Stimulated activated CD8-positive, alpha-beta memory T cell treated with anti-CD3 and anti-CD28 coated beads, Interleukin-15, amount 100 ng/mL, for 1 hour (primary cell): Measurements from ENCODE around the gene CCDC33.

Experiments
- DNase-seq: peaks from one replicate; pipeline ENCODE4 v3.0.0-alpha.2; 2020; ENCODE audit warnings: low read depth

The CCDC33 gene

DNA sequence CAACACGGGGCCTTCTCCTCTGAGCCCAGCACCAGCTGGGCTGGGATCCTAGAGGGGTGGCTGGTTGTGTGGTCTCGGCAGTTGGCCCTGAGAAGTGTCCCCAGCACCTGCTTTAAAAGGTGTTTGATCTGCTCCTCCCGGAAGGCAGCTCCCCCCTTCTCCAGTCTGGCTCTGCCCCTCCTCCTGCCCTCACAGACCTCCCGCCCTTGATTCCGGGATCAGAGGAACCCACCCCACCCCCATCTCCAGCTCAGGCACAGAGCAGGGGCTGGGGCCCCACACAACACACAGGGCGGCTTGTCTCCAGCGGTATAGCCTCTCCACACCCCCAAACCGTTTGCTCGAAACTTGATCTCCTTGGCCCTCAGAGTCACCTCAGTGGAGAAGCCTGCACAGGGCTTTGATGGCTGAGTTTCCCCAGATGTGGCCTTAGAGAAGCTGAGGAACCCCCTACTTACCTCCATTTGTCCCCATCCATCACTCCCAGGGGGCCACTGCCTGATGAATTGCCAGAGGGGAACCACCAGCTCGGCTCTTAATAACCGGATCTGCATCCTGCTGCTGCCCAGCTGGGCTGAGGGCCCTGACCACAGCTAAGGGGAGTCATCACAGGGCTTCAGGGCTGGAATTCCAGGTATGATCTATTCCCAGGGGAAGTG lies 27.1 kb upstream of the CCDC33 start:
- no peak for DNase-seq

DNA sequence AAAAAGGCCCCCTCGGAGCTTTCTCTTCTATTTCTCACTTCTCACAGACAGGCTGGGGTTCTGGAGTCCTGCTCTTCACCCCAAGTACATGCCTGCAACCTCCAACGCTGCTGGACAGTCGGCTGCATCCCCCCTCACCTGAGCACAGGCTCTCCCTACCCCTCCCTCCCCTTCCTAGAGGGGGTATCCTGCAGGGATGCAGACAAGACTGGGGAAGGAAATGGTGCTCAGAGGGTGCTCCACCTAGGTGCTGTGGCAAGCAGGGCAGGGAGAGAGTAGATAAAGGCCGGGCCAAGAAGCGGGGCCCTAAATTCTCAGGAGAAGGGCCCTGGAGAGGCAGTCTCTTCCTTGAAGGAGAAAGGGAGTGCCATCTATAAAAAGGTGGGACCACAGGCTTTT lies 26.6 kb upstream of the CCDC33 start:
- DNase-seq: no peak

- DNase-seq: no peak
Measured at GRCh38 chr15:74209997-74210671, 26.0 kb upstream of the CCDC33 start.

DNA sequence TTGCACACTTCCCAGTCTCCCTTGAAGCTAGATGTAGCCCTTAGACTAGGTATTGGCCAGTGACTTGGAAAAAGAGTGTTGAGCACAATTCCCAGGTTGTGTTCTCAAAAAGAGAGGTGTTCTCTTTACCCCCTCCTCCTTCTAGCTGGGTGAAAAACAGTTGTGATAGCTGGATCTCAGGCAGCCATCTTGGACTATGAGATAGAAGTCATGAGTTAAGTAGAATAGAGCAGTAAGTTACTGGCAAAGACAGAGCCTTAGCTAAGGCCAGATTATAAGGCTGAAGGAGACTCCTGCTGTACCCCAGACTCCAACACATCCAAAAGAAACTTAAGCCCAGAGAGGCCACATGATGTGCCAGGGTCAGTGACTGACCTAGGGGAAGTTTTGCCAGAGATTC lies 25.4 kb upstream of the CCDC33 start:
- no peak for DNase-seq

DNA sequence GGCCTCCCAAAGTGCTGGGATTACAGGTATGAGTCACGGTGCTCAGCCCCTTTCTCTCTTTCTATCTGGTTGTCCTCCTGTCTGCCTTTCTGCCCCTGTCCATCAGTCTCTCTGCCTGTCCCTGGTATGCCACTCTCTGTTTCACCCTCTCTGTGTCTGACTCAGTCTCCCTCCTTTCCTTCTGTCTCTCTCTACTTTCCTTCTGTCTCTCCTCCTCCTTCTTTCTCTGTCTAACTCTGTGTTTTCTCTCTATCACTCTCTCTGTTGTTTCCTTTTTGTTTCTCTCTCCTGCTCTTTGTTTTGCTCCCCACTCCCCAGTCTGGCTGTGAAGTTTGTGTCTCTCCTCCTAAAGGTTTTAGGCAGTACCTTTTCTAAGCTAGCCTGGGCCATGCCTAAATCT lies 24.5 kb upstream of the CCDC33 start:
- DNase-seq: no peak

- no peak for DNase-seq
Measured at GRCh38 chr15:74212494-74212893, 23.6 kb upstream of the CCDC33 start.

DNA sequence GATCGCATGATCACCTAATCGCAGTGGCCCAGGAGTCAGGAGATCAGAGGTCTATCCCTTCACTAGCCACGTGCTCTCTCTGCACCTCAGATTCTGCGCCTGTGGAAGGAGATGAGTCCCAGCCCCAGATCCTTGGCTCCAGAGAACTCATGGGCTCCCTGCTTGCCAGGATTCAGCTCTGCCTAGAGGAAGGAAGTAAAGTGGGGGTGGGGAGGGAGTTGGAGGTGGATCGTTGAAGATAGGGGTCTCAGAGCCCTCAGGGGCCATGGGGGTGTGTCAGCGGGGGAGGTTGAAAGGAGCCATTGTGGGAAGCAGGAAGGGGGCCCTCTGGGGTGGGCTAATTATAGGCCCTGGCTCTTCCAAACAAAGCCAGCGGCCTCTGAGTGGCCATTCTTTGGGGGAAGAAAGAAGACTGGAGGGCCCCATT lies 22.3 kb upstream of the CCDC33 start:
- DNase-seq: no peak

DNA sequence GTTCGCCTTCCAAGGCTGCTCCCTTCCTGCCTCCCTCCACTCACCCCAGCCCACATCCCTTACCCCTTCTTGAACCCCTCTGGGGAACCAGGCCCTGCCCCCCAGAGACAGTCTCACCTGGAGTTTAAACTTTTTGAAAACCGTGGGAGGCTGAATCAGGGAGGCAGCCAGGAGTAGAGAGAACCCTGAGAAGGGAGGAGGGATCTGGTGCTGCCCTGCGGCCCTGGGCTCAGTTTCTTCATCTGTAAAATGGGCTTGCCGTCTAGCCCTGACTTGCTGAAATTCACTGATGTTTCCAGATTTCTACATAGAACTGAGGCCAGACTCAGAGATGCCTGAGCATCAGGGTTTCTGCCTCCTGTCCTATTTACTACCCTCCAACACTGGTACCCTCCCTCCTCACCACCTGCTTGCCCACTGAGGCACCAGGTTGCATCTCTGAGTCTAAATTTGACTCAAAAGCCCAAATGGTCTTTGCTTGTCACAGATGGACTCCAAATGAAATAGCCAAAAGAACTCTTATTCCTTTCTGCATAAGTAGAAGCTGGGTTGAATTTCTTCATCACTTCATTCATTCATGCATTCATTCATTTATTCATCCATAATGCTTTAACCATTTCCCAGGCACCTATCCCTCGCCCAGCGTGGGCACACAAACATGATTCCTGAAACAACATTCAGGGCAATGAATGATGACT lies 21.7 kb upstream of the CCDC33 start:
- DNase-seq: no peak

DNA sequence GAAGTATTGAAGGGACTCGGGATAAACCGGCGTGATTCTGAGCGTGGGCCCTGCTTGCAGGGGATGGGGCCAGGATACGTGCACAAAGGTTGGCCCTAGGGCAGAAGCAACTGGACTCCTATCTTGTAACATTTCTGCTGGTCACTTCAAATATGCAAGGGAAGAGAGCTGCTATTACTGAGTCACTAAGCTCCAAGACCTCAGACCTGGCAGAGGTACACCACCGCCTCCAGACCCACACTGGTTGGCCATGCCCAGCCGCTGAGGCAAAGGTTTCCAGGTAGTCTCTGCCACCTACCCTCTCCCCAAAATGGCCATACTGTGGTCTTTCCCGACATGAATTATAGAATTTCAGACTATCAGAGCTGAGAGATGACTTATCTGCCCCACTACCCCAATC lies 20.2 kb upstream of the CCDC33 start:
- DNase-seq: no peak

DNA sequence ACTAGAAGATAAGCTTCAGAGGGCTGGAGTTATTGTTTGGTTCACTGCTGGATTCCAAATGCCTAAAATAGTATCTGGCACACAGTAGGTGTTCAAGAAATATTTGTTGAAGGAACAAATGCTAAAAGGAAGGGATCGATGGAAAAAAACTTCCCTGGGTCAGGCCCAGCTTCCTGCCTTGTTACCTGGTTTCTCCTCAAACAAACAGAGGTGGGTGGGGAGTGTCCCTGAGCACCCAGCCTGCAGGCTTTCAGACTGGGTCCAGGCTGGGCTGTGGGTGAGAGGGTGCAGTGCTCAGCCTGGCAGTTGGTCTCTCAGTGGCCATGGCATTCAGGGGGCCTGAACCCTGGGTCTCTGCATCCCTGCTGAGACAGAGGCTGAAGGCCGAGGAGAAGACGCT lies 19.2 kb upstream of the CCDC33 start:
- no peak for DNase-seq

- DNase-seq: no peak
Measured at GRCh38 chr15:74217907-74218885, 17.9 kb upstream of the CCDC33 start.

- no peak for DNase-seq
Measured at GRCh38 chr15:74220475-74221248, 15.5 kb upstream of the CCDC33 start.

- no peak for DNase-seq
Measured at GRCh38 chr15:74221399-74222239, 14.5 kb upstream of the CCDC33 start.

DNA sequence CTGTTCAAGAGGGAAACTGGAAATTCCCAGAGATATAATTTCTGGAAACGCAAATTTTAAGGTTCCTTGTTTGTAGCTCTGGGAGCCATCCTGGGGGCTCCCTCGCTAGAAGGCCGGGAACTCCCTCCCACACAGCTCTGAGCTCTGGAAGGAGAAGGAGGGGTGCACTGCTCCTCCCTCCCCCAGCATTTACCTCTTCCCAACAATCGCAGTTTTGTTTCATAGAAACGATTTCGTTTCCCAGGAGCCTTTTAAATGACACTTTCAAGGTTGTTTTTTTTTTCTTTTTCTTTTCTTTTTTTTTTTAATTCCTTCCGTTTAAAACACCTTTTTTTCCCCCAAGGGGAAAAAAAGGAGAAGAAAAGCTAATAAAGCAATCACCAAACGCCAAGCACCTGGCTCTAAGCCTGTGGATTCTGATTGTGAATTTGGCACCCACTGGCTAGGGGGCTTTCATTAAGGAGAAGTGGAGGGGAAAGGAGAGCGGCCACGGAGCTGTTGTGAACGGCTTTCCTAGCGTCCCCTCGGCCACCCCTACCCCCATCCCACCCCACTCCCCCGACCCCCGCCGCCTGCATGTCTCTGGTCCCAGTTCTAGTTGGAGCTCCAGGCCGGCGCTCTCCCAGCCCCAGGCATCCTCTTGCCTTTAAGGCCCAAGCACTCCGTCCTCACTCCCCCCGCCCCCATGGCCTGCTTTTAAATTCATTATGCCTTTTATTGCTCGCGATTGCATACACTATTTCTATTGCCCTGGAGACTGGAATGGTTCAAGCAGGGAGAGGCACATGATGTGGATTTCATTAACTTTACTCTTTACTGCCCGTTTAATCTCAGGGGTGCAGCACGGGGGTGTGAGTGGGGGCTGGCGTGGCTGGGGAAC lies 13.6 kb upstream of the CCDC33 start:
- DNase-seq: no peak

- DNase-seq: no peak
Measured at GRCh38 chr15:74225928-74226327, 10.2 kb upstream of the CCDC33 start.

DNA sequence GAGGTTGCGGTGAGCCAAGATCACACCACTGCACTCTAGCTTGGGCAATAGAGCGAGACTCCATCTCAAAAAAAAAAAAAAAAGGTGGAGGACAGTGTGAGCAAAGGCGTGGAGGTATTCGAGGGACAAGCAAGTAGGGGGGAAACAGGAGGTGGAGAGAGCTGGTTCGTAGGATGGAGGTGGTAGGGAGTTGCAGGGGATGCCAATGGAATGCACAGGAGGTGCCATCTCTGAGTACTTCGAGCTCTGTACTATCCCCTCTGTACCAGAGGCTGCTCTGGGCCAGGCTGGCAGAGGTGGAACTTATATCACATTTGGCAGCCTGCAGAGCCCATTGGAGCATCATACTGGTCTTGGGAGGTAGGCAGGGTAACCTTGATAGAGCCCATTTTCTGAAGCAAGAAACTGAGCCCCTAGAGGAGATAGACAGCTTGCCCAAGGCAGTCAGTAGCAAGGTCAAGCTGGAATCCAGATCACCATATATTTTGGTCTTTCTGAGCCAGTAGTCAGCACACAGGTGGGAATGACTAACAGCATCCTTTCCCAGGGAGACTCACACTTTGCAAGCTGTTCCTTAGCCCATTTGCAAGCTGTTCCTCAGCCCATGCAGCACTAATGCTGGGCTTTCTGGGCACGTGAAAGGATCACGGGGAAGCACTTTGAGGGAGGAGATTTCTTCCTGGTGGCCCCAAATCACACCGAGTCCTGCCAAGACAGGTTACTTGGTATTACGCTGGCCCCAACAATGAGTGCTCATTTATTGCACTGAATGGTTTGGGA lies 9.2 kb upstream of the CCDC33 start:
- DNase-seq: no peak

DNA sequence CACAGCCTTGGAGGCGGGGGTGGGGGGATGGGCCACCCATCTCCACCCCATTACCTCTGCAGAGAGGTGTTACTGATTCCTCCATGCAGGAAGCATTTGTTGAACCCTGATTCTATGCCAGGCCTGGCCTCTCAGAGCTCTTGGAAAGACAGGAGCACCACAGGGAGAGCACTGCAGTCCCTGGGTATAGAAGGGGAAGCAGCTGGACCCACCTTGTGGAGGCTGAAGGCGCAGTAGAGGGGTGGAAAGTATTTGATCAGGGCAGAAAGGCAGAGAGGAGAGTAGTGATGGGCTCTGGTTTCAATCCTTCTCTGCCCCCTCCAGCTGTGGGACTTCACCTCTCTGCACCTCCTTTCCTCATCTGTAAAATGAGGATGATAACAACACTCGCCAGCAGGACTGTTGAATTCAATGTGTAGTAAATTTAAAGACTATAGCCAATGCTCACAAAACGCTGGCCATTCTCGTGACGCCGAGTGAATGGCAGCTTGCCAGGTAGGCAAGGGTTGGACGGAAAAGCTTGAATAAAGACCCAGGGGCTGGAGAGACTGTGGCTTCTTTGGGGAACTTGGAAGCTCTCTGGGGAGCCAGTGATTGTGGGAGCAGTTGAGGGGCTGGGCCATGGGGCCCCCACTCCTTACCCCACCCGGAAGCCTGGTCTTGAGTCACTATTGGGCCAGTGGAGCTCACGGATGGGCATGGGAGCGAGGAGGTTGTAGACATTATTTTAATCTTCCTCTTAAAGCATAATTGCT lies 8.0 kb upstream of the CCDC33 start:
- no peak for DNase-seq

DNA sequence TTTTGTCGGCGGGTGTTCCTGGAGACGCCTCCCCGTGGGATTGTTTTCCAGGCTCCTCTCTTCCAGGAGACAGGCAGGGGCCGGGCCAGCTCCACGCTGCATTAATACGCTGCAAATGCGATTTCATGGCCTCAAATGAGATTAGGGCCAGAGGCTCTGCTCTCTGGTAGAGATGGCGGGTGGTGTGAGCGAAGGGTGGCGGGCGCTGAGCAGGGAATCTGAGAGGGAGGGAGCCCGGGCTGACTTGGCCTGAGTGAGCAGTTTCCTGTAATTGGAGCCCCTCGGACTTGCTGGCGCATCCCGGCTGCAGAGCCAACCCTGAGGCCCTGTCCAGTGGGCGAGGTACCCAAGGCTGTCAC lies 7.4 kb upstream of the CCDC33 start:
- DNase-seq: no peak
